GM23338 (cell line): ENCODE measurements around the gene ETFA.

Experiments
- CREB1 ChIP-seq: fragments of 250-450 bp; sonication (Bioruptor Pico); IDR thresholded peaks from 2 replicates; pipeline ENCODE4 v1.5.0; 2020; ENCODE audit warnings: low read depth, mild to moderate bottlenecking, moderate library complexity
- CTCF ChIP-seq, 2 experiments: fragments of 200-600 bp in 1 of 2; sonication (generic) in 1 of 2; conservative IDR thresholded peaks; 2 replicates each; pipeline versions ENCODE4 v1.5.1 to v1.6.1; 2016 to 2017; ENCODE audit warnings: antibody characterized with exemption in 2 of 2, low read depth in 2 of 2, mild to moderate bottlenecking in 2 of 2, moderate library complexity in 1 of 2
- EZH2 ChIP-seq: fragments of 200-600 bp; sonication (generic); IDR thresholded peaks from one replicate; pipeline ENCODE4 v1.8.0; 2017; ENCODE audit warnings: antibody characterized with exemption, mild to moderate bottlenecking, low read depth; ENCODE audit not compliant: unreplicated experiment
- EZH2phosphoT487 ChIP-seq: fragments of 200-600 bp; sonication (generic); IDR thresholded peaks from one replicate; pipeline ENCODE4 v1.8.1; 2018; ENCODE audit warnings: antibody characterized with exemption; ENCODE audit not compliant: unreplicated experiment
- JUNB ChIP-seq: IDR thresholded peaks from one replicate; pipeline ENCODE4 v1.6.1; 2016; ENCODE audit warnings: antibody characterized with exemption; ENCODE audit not compliant: unreplicated experiment
- POLR2AphosphoS5 ChIP-seq: IDR thresholded peaks from 2 replicates; pipeline ENCODE4 v1.6.1; 2016; ENCODE audit warnings: antibody characterized with exemption, low read depth
- REST ChIP-seq: IDR thresholded peaks from one replicate; pipeline ENCODE4 v1.6.1; 2018; ENCODE audit warnings: antibody characterized with exemption; ENCODE audit not compliant: unreplicated experiment
- STAT1 ChIP-seq: IDR thresholded peaks from one replicate; pipeline ENCODE4 v1.6.1; 2016; ENCODE audit warnings: antibody characterized with exemption; ENCODE audit not compliant: unreplicated experiment
- ZNF331 ChIP-seq: fragments of 250-450 bp; sonication (Bioruptor Pico); IDR thresholded peaks from 2 replicates; pipeline ENCODE4 v1.5.0; 2020; ENCODE audit warnings: low read depth, mild to moderate bottlenecking, moderate library complexity

- TF ChIP-seq JUNB (no peak), CTCF (conservative IDR thresholded peaks at IDR 0.05; ENCODE audit: low read depth in 2 of 2) (no peak), REST (no peak), POLR2AphosphoS5 (no peak), ZNF331 (no peak), EZH2 (peak; percentile 91), CREB1 (CRISPR knock-in tag) (no peak), STAT1 (no peak), EZH2phosphoT487 (peak; percentile 38)
These were observed 28.3 kb upstream of the ETFA start for GRCh38 chr15:76339305-76340197.
